ENCODE results near the gene RAB19.

- no peak for TF ChIP-seq CTCF (IDR thresholded peaks at IDR 0.05; ENCODE audit: borderline replicate concordance, extremely low read depth, low read length, poor library complexity, severe bottlenecking)
- TF ChIP-seq EZH2 (IDR thresholded peaks at IDR 0.05; ENCODE audit: borderline replicate concordance, low read depth, low read length, severe bottlenecking): no peak
These were observed 3.5 kb upstream of the RAB19 start for GRCh38 chr7:140400381-140400780.
